GM23338 (cell line): ENCODE results near the gene PIBF1.

Experiments used
- CREB1 ChIP-seq: fragments of 250-450 bp; sonication (Bioruptor Pico); IDR thresholded peaks from 2 replicates; pipeline ENCODE4 v1.5.0; 2020; ENCODE audit warnings: low read depth, mild to moderate bottlenecking, moderate library complexity
- CTCF ChIP-seq, 2 experiments: fragments of 200-600 bp in 1 of 2; sonication (generic) in 1 of 2; conservative IDR thresholded peaks; 2 replicates each; pipeline versions ENCODE4 v1.5.1 to v1.6.1; 2016 to 2017; ENCODE audit warnings: antibody characterized with exemption in 2 of 2, low read depth in 2 of 2, mild to moderate bottlenecking in 2 of 2, moderate library complexity in 1 of 2
- EZH2 ChIP-seq: fragments of 200-600 bp; sonication (generic); IDR thresholded peaks from one replicate; pipeline ENCODE4 v1.8.0; 2017; ENCODE audit warnings: antibody characterized with exemption, mild to moderate bottlenecking, low read depth; ENCODE audit not compliant: unreplicated experiment
- EZH2phosphoT487 ChIP-seq: fragments of 200-600 bp; sonication (generic); IDR thresholded peaks from one replicate; pipeline ENCODE4 v1.8.1; 2018; ENCODE audit warnings: antibody characterized with exemption; ENCODE audit not compliant: unreplicated experiment
- JUNB ChIP-seq: IDR thresholded peaks from one replicate; pipeline ENCODE4 v1.6.1; 2016; ENCODE audit warnings: antibody characterized with exemption; ENCODE audit not compliant: unreplicated experiment
- NANOG ChIP-seq: IDR thresholded peaks from 2 replicates; pipeline ENCODE4 v1.6.1; 2016; ENCODE audit warnings: antibody characterized with exemption, borderline replicate concordance
- POLR2AphosphoS5 ChIP-seq: IDR thresholded peaks from 2 replicates; pipeline ENCODE4 v1.6.1; 2016; ENCODE audit warnings: antibody characterized with exemption, low read depth
- REST ChIP-seq: IDR thresholded peaks from one replicate; pipeline ENCODE4 v1.6.1; 2018; ENCODE audit warnings: antibody characterized with exemption; ENCODE audit not compliant: unreplicated experiment
- STAT1 ChIP-seq: IDR thresholded peaks from one replicate; pipeline ENCODE4 v1.6.1; 2016; ENCODE audit warnings: antibody characterized with exemption; ENCODE audit not compliant: unreplicated experiment
- ZNF331 ChIP-seq: fragments of 250-450 bp; sonication (Bioruptor Pico); IDR thresholded peaks from 2 replicates; pipeline ENCODE4 v1.5.0; 2020; ENCODE audit warnings: low read depth, mild to moderate bottlenecking, moderate library complexity
- ZNF462 ChIP-seq: fragments of 250-450 bp; sonication (Bioruptor Pico); IDR thresholded peaks from 2 replicates; pipeline ENCODE4 v1.5.0; 2020; ENCODE audit warnings: mild to moderate bottlenecking, moderate library complexity

- TF ChIP-seq CTCF (conservative IDR thresholded peaks at IDR 0.05; ENCODE audit: low read depth in 2 of 2): no peak
- TF ChIP-seq REST: no peak
- no peak for TF ChIP-seq ZNF462 (CRISPR knock-in tag)
- no peak for TF ChIP-seq POLR2AphosphoS5
- no peak for TF ChIP-seq EZH2phosphoT487
- no peak for TF ChIP-seq EZH2
- TF ChIP-seq CREB1: no peak
- TF ChIP-seq JUNB: no peak
- TF ChIP-seq STAT1: no peak
- TF ChIP-seq ZNF331 (CRISPR knock-in tag): no peak
- TF ChIP-seq NANOG: no peak
Measured at GRCh38 chr13:72960114-72960513, 178.2 kb downstream of the PIBF1 start.
